Left renal pelvis (tissue), 4 donors: ENCODE results near the gene HTR1D. TPM values are rescaled to one million over a fixed set of nuclear protein-coding genes. Genes with fewer than 3 reads are reported as not detected.
"Not testable (repeated sequence)": the region's sequence is repeated elsewhere in the genome, so short reads cannot be mapped to it uniquely, and the experiment has no call there.

Experiments used
- DNase-seq, 4 donors: peaks; one replicate each; pipeline ENCODE4 v3.0.0-alpha.2; 2013; ENCODE audit warnings: low read depth in 4 of 4, low spot score in 3 of 4
- polyA plus RNA-seq, 4 donors: library from polyadenylated mRNA; unstranded; fragments of 120-200 nt; gene quantifications; one replicate each; pipeline ENCODE4 v1.2.1, GENCODE V29; 2013; ENCODE audit not compliant: insufficient read length in 4 of 4

The HTR1D gene
- polyA plus RNA-seq, result under 1 TPM; 0.19 to 0.56 (median 0.40) TPM

GRCh38 chr1:23217421-23218115 lies at the start of gene HTR1D:
Gene HTR1D (minus strand): TSS chr1:23217502. CDS start chr1:23194219, 23,283 bp downstream.
- no peak for DNase-seq

- no peak for DNase-seq
Observed at GRCh38 chr1:23263380-23263887, 46.1 kb upstream of the HTR1D start.

GRCh38 chr1:23258082-23258481 lies 40.8 kb upstream of the HTR1D start:
- DNase-seq, result not testable (repeated sequence)

GRCh38 chr1:23257371-23257770 lies 40.1 kb upstream of the HTR1D start:
- DNase-seq, result not testable (repeated sequence)

- DNase-seq, result no peak
Observed at GRCh38 chr1:23254584-23254983, 37.3 kb upstream of the HTR1D start.

GRCh38 chr1:23251812-23252211 lies 34.5 kb upstream of the HTR1D start:
- DNase-seq, result no peak

GRCh38 chr1:23249787-23250454 lies 32.6 kb upstream of the HTR1D start:
- peak in 2 of 4 donors; percentile 2 to 6 for DNase-seq

GRCh38 chr1:23247276-23247675 lies 30.0 kb upstream of the HTR1D start:
- no peak for DNase-seq

- no peak for DNase-seq
Observed at GRCh38 chr1:23246274-23246673, 29.0 kb upstream of the HTR1D start.

- DNase-seq, result no peak
Observed at GRCh38 chr1:23244256-23244761, 27.0 kb upstream of the HTR1D start.

- DNase-seq, result no peak
Observed at GRCh38 chr1:23242414-23242813, 25.1 kb upstream of the HTR1D start.

GRCh38 chr1:23239638-23240295 lies 22.5 kb upstream of the HTR1D start:
- no peak for DNase-seq

- no peak for DNase-seq
Observed at GRCh38 chr1:23238565-23238964, 21.3 kb upstream of the HTR1D start.

- DNase-seq, result no peak
Observed at GRCh38 chr1:23237508-23237907, 20.2 kb upstream of the HTR1D start.

- DNase-seq, result no peak
Observed at GRCh38 chr1:23227806-23228205, 10.5 kb upstream of the HTR1D start.

- DNase-seq, result no peak
Observed at GRCh38 chr1:23224739-23225648, 7.7 kb upstream of the HTR1D start.

- not testable (repeated sequence) for DNase-seq
Observed at GRCh38 chr1:23223963-23224362, 6.7 kb upstream of the HTR1D start.

- not testable (repeated sequence) for DNase-seq
Observed at GRCh38 chr1:23223490-23223951, 6.2 kb upstream of the HTR1D start.

GRCh38 chr1:23222742-23223141 lies 5.4 kb upstream of the HTR1D start:
- DNase-seq, result no peak

- DNase-seq, result no peak
Observed at GRCh38 chr1:23222331-23222730, 5.0 kb upstream of the HTR1D start.
